ENCODE results near the gene IMPDH1.

DNA sequence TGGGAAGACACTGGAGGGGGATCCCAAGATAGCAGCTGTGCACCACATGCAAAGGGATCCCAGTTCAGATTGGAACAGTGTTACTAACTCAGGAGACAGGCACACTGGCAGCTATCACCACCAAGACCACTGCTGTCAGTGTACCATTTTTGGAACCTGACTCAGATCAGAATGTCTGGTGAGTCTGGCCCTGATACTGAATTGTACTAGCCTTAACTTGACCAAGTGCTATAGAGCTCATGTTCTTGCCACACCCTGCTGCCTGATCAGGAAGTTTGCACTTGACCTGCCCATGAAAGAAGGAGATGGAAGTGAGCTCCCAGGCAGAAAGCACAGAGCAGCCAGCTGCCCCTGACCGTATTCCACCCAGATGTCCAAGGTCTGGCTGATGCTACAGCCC lies 43.5 kb downstream of the IMPDH1 start:
- no peak for TF ChIP-seq JUN (IDR thresholded peaks at IDR 0.05; ENCODE audit: borderline replicate concordance, insufficient read depth, insufficient read length, low read depth)
- no peak for TF ChIP-seq POLR2A (IDR thresholded peaks at IDR 0.05; ENCODE audit: low read depth, low read length)
- no peak for TF ChIP-seq CTCF (IDR thresholded peaks at IDR 0.05; ENCODE audit: extremely low read depth in 1 of 2, insufficient read depth in 1 of 2, low read depth in 1 of 2, low read length in 2 of 2)
- no peak for TF ChIP-seq POLR2AphosphoS5 (IDR thresholded peaks at IDR 0.05; ENCODE audit: insufficient read depth, low read depth, low read length)
